22Rv1 (cell line): Measurements from ENCODE around the gene TNS1.

Experiments used
- H3K27ac ChIP-seq: fragments of 450-650 bp; 2 replicates; pipeline ENCODE4 v1.5.1; 2017
- ZFX ChIP-seq: fragments of 450-650 bp; IDR thresholded peaks from 2 replicates; pipeline ENCODE4 v1.6.1; 2017; ENCODE audit warnings: antibody characterized with exemption, borderline replicate concordance
- TF ChIP-seq, protein P1 (sequence below): fragments of 450-650 bp; IDR thresholded peaks from 2 replicates; pipeline ENCODE4 v1.5.1; 2017; ENCODE audit warnings: mild to moderate bottlenecking

TNS1 gene

DNA sequence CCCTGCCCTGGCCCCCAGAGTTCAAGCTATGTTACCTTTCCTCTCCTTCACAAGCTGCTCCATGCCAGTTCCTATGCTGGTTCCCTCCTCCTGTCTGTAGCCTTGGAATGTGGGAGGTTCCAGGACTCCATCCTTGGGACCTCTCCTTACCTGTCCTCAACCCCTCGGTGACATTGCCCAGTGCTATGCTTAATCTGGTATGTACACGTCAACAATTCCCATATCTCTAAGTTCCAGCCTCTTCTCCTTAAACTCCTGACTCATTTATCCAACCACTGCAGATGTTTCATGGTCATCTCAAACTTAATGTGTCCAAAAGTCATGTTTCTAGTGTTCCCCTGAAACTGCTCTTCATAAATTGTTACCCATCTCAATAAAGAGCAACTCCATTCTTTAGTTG is 160.8 kb downstream of the TNS1 start:
- TF ChIP-seq ZFX = no peak
- TF ChIP-seq, protein P1, sequence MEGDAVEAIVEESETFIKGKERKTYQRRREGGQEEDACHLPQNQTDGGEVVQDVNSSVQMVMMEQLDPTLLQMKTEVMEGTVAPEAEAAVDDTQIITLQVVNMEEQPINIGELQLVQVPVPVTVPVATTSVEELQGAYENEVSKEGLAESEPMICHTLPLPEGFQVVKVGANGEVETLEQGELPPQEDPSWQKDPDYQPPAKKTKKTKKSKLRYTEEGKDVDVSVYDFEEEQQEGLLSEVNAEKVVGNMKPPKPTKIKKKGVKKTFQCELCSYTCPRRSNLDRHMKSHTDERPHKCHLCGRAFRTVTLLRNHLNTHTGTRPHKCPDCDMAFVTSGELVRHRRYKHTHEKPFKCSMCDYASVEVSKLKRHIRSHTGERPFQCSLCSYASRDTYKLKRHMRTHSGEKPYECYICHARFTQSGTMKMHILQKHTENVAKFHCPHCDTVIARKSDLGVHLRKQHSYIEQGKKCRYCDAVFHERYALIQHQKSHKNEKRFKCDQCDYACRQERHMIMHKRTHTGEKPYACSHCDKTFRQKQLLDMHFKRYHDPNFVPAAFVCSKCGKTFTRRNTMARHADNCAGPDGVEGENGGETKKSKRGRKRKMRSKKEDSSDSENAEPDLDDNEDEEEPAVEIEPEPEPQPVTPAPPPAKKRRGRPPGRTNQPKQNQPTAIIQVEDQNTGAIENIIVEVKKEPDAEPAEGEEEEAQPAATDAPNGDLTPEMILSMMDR = no peak
- no peak overlapping the region for H3K27ac ChIP-seq

DNA sequence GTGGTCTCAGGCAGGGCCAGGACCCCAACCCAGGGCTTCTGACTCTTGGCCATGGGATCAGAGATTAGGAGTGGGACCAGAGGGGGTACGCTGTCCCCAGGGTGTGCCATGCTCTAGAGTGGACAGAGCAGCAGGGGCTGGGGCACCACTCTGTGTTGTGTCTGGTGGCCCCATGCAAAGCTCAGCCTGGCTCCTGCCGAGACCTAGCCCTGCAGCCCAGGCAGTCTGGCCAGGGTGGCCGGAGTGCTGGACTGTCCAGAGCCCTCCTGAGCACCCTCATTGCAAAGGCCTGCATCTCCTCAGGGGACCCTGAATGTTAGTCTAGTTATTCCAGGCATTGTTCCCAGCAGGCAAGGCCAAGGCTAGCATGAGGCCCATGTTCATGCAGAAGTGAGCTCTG is 162.3 kb downstream of the TNS1 start:
- no peak overlapping the region for H3K27ac ChIP-seq
- TF ChIP-seq ZFX = no peak
- TF ChIP-seq, protein P1 = no peak

DNA sequence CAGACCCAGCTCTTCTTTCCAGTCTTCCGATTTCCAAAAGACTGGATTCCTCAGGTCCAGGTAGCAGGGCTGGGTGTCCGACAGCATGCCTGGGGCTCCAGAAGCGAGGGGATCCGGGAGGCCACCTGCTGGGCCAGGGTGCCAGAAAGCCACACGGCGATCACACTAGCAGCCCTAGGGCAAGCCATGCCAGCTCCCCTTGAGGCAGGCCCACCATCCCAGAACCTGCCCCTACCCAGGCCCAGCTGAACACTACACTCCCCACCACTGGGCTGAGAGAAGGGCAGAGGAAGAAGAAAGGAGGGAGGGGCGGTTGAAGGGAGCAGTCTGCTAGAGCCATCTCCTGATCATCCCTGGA is 163.1 kb downstream of the TNS1 start:
- no peak overlapping the region for H3K27ac ChIP-seq
- TF ChIP-seq, protein P1 = no peak
- TF ChIP-seq ZFX = no peak

DNA sequence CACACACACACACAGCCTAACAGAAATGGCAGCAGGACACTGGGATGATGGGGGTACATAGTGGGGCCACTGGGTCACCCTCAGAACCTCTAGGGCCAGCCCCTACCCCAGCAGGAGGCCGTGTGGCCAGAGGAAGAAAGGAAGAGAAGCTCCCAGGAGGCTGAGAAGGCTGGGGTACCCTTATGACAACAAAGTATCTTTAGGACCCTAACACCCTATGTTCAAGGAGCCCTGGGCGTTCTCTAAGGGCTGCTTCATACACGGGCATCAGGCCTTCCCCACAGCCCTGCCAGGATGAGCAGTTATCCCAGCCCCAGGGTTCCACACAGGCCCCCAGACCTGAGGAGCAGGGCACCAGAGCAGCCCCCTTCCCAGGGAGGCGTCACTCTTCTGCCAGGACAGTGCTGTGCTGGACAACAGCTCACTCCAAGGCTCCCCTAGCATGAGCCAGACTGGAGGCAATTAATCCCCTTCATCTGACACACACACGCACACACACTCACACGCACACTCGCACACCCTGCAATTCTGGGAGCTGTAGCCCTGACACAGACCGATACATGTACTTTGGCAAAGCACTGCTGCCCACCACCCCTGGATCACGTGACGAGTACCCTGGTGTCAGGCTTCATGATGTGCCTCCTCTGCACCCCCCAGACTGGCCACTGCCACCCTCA is 163.6 kb downstream of the TNS1 start:
- no peak overlapping the region for H3K27ac ChIP-seq
- TF ChIP-seq, protein P1 = no peak
- no peak for TF ChIP-seq ZFX

DNA sequence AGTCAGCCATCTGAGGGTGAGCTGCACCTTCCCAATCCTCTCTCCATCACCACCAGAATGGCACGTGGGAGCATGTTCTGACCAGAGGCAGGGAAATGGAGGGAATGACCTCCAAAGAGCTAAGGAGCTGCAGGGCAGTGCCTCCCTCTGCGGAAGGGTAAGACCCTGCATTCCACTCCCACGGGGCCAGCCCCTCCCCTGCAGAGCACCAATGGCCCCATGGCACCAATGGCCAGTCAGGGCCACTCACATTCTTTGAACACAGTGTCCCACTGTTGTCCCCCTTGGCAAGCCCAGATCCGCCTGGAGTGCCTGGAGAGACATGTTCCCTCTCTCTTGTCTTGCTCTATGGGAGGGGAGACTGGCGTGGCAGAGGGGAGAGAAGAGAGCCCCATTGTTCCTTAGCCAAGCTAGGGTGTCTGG is 164.4 kb downstream of the TNS1 start:
- TF ChIP-seq ZFX = no peak
- TF ChIP-seq, protein P1 = no peak
- H3K27ac ChIP-seq = no peak overlapping the region

DNA sequence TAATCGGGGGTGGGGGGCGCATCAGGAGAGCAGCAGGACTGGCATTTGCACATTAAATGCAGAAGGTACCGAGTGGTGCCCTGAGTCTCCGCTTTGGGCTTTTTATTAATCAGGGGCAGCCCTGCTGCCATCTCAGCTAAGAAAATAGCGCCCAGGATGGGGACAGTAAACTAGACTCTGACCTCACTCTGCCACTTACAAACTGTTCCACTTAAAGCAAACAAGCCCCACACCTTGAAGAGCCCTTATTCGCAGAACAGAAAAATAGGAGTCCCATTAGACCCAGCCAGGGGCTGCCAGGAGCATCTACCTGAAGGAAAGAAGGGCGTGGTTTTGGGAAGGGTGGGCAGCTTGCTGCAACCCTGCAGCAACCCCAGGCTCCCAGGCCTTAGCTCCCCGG is 165.3 kb downstream of the TNS1 start:
- H3K27ac ChIP-seq = no peak overlapping the region
- TF ChIP-seq, protein P1 = no peak
- no peak for TF ChIP-seq ZFX

DNA sequence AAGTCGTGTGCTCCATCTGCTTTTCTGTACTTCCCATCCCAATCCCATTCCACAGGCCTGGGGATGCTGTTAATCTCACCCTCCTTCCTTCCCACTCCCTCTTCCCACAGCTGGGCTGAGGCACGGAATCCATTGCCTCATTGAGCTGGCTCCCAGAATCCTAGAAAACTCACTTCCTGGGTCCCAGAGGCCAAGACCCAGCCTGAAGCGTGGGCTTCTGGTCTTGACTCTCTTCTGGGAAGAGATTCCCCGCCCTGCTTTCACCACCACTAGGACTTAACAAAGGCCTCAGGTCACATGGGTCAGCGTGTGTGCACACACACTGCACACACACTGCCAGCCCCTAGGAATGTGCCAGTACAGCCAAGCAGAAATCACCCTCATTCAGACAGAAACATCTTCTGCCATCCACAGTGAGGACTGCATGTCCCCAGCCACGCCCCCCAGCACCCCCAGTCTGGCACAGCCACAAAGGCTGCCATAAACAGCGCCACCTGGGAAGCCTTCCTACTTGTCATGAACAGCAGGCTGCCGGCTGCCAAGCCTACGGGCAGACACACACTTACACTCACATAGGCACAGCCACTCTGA is 165.8 kb downstream of the TNS1 start:
- H3K27ac ChIP-seq = no peak overlapping the region
- TF ChIP-seq ZFX = no peak
- TF ChIP-seq, protein P1 = no peak; the same call in 1 of the 2 replicates
